ENCODE data around the gene GOLGA6L10.

DNA sequence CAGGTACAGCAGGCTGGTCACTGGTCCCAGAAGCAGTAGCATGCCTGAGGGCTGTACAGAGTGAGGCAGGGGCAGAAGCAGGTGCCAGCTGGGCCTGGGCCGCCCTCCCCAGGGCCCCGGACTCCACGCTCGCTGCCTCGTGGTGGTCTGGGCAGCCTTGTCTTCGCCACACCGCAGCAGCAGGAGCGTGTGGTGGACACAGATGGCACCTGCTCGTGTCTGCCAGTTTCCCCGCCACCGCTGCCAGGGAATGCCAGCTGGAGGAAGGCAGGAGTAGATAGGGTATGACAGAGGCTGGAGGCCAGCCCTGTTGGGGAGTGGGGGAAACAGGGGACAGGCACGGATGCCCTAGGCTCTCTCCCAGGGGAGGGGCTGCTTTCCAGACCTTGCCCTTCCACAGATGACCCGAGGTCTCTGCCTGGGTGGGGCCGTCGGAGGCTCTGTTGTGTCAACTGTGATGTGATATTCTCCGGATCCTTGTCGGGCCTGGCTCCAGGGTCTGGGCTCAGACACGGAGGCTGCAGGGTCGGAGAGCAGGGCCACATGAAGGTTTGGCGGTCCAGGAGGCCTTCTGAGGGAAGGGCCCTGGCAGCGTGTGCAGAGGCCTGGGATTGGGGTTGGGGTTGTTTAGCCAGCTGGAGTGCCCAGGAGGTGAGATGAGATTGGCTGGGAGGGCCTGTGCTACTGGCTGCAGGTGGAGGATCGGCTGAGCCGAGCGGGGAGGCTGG is 33.6 kb downstream of the GOLGA6L10 start:
- TF ChIP-seq GATA2 (IDR thresholded peaks at IDR 0.05; ENCODE audit: low read depth, low read length) (no peak), GATA3 (IDR thresholded peaks at IDR 0.05; ENCODE audit: low read depth, low read length) (no peak)

All from SH-SY5Y (cell line).